Anterior cingulate cortex (tissue), 58 donors: ENCODE data around the gene ARID4A.
"Not testable (repeated sequence)": the region's sequence is repeated elsewhere in the genome, so short reads cannot be mapped to it uniquely, and the experiment has no call there.

ENCODE experiments used
- DNase-seq, 58 donors: peaks; one replicate each; lab custom pipeline; 2025; lab: John Stamatoyannopoulos, UW

ARID4A gene, protein sequence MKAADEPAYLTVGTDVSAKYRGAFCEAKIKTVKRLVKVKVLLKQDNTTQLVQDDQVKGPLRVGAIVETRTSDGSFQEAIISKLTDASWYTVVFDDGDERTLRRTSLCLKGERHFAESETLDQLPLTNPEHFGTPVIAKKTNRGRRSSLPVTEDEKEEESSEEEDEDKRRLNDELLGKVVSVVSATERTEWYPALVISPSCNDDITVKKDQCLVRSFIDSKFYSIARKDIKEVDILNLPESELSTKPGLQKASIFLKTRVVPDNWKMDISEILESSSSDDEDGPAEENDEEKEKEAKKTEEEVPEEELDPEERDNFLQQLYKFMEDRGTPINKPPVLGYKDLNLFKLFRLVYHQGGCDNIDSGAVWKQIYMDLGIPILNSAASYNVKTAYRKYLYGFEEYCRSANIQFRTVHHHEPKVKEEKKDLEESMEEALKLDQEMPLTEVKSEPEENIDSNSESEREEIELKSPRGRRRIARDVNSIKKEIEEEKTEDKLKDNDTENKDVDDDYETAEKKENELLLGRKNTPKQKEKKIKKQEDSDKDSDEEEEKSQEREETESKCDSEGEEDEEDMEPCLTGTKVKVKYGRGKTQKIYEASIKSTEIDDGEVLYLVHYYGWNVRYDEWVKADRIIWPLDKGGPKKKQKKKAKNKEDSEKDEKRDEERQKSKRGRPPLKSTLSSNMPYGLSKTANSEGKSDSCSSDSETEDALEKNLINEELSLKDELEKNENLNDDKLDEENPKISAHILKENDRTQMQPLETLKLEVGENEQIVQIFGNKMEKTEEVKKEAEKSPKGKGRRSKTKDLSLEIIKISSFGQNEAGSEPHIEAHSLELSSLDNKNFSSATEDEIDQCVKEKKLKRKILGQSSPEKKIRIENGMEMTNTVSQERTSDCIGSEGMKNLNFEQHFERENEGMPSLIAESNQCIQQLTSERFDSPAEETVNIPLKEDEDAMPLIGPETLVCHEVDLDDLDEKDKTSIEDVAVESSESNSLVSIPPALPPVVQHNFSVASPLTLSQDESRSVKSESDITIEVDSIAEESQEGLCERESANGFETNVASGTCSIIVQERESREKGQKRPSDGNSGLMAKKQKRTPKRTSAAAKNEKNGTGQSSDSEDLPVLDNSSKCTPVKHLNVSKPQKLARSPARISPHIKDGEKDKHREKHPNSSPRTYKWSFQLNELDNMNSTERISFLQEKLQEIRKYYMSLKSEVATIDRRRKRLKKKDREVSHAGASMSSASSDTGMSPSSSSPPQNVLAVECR

DNA sequence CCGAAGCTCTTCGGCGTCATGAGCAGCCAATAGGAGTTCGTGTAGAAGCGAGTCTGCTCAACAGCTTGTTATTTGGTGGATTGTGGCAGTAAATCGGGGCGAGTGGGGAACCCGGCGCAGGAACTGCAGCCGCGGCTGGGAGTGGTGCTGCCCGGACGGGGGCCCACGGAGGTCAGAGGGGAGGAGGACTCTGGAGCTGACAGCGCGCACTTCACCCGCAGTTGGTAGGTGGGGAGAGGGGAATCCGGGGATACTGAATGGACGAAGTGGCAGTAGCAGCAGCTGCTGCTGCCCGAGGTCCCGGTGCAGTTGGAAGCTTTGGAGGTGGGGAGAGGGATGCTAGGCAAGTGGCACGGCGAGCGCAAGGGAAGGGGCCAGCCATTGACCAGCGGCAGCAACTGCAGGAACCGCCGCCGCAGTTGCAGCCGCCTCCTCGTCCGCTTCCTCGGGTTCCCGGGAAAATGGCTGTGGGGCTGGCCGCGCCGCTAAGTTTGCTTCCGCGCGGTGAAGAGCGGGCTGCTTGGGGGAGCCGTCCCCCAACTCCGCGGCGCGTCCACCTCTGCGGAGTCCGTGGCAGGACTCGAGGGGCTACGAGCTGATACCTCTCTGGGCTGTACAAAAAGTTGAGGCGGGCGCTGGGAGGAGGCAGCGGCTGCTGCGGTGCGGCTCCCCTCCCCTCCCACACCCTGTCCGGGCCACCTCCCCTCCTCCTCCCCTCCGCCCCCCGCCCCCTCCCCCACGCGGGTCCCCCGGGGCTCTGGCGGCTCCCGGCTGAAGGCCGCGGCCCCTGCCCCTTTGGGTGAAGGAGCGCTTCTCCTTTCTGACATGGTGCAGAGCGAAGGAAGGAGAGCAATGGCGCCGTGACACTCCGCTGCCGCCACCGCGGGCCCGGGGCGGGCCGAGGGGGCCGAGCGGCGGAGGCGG is at the start of gene ARID4A:
Gene ARID4A (plus strand): TSS at position 79 of the 924 bp plus-strand sequence. CDS start 1,300 bp downstream, outside the sequence.
- peak in 47 of 58 donors; percentile 18 to 99 (median 94) for DNase-seq

DNA sequence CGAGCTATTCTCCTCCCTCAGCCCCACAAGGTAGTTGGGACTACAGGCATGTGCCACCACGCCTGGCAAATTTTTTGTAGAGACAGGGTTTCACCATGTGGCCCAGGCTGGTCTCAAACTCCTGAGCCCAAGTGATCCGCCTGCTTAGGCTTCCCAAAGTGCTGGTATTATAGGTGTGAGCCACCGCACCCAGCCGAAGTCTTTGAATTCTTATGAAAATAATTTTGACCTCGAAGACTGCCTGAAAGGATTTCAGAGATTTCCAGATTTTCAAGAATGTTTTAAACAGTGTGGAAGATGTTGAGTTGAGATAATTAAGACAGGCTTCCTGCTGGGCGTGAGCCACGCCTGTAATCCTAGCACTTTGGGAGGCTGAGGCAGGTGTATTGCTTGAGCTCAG is 48.7 kb upstream of the ARID4A start:
- DNase-seq, result no peak

DNA sequence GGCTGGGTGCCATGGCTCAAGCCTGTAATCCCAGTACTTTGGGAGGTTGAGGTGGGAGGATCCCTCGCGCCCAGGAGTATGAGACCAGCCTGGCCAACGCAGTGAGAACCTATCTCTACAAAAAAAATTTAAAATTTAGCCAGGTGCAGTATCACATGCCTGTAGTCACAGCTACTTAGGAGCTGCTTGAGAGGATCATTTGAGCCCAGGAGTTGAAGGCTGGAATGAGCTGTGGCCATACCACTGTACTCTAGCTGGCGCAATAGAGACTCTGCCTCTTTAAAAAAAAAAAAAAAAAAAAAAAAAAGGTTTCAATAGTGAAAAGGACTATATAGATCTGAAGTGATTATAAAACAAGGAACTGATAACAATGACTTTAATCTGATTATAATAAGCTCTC is 40.2 kb upstream of the ARID4A start:
- DNase-seq, result no peak

DNA sequence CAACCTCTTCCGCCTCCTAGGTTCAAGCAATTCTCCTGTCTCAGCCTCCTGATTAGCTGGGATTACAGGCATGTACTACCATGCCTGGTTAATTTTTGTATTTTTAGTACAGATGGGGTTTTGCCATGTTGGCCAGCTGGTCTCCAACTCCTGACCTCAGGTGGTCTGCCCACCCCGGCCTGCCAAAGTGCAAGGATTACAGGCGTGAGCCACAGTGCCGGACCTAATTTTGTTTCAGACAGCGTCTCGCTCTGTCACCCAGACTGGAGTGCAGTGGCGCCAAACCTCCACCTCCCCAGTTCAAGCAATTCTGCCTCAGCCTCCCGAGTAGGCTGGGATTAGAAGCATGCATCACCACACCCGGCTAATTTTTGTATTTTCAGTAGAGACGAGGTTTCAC is 36.4 kb upstream of the ARID4A start:
- DNase-seq, result not testable (repeated sequence)

DNA sequence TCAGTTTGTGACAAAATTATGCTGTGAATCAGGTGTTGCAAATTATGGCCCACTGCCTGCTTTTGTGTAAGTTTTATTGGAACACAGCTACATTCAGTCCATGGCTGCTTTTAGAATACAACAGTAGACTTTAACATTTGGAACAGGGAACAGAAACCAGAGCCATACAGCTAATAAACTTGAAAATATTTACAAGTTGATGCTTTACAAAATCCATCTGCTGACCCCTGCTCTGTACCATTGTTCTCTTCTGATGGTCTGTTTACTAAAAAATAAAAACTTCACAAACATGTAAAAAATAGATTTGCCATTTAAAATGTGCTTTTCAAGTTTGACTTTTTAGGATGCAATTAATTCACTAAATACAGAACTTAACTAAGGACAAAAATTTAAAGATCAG is 33.0 kb upstream of the ARID4A start:
- no peak for DNase-seq

DNA sequence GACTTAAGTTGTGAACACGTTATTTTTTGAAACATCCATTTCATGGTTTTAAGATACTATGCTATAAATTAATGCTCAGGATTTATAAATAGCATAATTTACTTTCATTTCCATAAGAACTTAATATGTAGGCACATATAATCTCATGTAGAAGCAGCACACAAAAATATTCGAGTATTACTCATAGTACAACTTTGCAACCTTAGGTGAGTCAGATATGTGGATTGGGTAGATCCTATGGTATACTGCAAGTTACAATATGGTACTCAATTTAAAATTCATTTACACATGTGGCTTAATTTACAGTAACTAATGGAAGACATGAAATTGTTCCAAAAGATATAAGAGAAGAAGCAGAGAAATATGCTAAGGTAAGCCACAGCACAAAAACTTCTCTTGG is 27.7 kb upstream of the ARID4A start:
- no peak for DNase-seq

DNA sequence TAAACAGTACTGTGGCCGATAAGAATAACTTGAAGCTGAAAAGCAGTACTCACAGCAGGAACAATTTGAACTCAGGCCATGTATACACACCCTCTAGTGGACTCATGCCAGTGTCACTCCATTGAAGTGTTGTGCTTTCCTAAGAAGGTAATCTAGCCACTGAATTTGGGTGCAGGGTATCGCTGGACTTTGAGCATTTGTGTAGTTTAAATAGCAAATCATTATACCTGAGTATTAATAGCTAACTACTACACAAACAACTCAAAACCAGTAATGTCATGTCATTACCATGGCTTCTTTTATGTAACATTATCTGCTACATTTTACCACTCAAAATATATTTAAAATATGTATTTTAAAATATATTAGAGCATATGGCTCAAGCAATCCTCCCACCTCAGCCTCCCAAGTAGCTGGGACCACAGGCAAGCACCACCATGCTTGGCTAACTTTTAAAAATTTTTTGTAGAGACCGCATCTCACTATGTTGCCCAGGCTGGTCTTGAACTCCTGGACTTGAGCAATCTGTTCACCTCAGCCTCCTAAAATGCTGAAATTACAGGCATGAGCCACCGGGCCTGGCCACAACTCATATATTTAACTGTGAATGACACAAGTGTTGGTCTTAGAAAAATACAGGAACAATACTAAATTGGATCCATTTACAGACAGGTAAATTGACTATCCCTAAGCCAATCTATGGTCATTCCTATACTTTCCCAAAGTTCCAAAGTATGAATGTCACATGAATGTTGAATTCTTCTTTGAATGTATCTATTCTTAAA is 25.6 kb upstream of the ARID4A start:
- no peak for DNase-seq

DNA sequence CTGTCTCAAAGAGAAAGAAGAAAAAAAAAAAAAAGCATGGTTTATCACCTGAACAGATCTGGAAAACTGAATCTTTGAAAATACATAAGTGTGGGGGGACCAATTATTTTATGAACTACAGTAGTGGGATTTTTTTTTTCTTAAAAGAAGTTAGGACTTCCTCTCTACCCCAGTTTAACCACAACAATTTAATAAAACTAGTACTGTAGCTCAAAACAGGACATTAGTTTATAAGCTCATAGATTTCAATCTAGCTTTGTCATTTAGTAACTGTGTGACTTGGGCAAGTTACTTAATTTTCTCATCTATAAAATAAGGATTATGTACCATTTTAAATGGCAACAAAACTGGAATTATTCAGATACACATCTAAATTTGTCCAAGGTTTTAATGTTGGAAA is 23.5 kb upstream of the ARID4A start:
- no peak for DNase-seq

DNA sequence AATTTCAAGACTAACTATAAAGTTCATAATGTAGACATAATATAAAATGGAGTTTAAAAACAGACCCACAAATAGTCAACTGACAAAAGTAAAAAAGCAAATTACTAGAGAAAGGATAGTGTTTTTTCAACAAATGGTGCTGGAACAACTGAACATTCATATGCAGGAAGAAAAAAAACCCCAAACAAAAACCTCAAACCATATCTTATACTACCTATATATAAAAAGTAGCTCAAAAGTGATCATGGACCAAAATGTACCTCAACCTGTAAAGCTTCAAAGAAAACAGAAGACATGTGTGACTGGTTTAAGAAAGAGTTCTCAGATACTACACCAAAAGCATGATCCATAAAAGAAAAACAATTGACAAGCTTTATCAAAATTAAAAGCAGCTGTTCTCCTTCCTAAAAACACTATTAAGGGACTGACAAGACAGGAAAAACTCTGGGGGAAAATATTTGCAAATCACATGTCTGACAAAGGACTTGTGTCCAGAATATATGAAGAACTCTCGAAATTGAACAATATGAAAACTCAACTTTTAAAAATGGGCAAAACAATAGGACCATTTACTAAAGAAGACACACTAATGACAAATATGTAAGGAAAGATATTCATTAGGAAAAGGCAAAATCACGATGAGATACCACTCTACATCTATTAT is 22.7 kb upstream of the ARID4A start:
- no peak for DNase-seq

DNA sequence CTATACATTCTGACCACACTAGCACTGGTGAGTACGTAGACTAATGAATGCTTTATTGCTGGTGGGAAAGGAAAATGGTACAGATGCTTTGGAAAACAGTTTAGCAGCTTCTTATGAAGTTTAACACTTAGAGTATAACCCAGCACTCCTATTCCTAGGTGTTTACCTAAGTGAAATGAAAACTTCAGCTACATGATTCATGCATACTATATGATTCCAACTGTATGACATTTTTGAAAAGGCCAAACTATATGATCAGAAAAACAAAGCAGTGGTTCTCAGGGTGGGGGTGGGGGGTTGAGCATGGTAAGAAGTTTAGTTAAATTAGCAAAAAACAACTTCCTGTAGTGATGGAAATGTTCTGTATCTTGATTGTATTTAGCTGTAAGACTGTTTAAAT is 22.1 kb upstream of the ARID4A start:
- DNase-seq, result no peak

DNA sequence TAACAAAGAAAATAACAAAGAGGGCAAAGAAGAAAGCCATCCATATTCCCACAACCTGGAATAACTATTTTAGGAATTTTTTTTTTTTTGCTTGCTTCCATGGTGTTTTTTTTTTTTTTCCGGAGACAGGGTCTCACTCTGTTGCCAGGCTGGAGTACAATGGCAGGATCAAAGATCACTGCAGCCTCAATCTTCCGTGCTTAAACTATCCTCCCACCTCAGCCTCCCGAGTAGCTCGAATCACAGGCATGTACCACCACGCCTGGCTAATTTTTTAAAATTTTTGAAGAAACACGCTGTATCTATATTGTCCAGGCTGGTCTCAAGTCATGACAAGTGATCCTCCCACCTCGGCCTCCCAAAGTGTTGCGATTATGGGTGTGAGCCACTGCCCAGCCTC is 20.2 kb upstream of the ARID4A start:
- no peak for DNase-seq

DNA sequence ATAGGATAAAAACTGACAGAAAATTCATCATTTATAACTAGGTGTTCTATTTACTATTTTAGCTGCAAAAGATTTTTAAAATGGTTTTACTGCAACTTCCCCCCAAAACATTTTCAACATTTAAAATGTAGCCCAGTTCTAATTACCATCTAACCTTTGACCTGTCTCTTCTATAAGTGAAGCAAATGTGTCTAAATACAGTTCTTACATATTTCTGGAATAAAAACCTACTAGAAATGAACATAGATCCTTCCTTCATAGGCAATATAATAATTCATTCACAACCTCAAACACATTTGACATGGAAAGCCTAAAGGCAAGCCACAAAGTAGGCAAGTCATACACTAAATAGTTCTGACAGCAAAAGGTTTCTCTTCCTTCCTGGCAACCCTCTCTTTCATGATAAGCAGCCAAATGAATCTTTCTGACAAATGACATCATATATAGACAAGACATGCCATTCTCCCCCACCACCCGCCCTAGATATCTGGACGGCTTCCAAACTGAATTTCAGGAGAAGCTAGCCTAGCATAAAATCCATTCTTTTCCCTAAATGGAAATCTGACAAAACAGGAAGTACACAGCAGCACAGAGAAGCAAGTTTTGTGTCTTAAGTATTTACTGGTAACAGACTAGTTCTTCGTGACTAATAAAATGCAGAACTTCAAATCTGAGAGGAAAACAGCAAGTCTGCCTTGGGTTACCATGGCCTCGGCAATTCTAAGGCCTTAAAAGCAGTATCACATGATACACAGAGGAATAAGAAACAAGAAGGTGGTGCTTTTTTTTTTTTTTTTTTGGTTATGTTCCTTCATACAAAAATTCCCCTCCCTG is 17.2 kb upstream of the ARID4A start:
- peak in 22 of 58 donors; percentile 1 to 62 (median 14) for DNase-seq

DNA sequence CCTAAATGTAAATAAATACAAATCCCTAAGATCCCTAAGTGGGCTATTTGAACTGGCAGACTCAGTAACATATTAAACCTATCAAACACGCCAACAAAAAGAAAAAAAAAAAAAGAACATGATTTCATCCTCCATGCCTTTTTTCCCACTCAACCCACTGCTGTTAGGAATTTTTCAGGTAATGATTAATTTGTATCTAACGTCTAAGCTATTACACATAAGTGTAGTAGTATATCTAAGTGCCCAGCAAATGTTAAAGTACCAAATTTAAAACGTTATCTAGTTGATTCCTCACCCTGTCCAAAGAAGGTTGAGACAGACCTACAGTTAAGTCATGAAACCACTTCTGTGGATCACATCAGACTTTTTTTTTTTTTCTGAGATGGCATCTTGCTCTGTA is 16.4 kb upstream of the ARID4A start:
- DNase-seq, result no peak

DNA sequence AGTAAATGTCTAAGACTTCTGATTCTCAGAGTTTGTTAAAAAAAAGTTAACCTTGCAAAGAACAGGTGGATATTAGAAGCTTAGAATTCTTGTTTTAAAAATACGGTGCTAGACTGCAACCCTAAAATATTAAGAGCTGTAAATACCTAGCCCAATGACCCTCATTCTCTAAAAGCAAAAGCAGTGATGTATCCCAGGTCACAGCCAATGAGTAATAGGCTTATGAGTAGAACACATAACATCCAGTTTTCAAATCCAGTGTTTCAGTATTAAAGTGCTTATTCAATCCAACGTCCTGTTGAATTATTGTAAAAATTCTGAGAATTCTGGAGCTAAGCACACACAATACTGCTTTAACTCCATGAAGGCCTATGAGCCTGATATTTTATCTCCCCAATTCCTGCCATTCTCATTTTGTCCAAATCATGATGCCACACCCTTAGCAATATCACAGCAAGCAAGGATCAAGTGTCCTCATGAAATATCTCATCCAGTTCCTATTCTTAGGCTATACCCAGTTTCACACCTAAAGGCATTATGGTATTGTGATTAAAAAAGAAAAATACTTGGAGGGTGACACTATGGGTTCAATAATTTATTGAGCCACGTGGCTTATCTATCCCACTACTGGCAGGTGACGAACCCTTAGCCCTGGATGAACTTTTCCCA is 15.3 kb upstream of the ARID4A start:
- DNase-seq, result no peak

DNA sequence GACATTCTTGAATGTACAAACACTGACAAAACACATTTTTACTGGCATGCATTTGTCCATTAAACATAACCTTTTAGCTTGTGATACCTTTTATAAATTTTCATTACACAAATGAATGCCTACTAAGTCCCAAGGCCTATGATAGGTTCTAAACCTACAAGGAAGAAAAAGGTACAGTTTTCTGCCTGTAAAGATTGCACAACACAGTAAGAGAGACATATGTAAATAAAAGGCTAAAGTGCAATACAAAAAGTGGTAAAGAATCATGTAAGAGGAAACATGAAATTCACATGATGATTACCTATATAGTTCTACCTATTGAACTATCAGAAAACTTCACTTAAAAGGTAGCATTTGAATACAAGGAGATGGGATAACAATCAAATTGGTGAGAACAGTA is 14.6 kb upstream of the ARID4A start:
- no peak for DNase-seq

DNA sequence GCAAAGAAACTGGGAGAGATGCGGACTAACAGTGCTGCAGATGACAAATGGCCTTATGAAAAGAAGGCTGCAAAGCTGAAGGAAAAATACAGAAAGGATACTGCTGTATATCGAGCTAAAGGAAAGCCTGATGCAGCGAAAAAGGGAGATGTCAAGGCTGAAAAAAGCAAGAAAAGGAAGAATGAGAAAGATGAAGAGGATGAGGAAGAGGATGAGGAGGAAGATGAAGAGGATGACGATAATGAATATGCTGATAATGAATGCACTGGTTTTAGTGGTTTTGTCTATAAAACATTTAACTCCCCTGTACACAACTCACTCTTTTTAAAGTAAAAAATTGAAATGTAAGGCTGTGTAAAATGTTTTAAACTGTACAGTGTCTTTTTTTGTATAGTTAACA is 13.2 kb upstream of the ARID4A start:
- DNase-seq, result no peak

DNA sequence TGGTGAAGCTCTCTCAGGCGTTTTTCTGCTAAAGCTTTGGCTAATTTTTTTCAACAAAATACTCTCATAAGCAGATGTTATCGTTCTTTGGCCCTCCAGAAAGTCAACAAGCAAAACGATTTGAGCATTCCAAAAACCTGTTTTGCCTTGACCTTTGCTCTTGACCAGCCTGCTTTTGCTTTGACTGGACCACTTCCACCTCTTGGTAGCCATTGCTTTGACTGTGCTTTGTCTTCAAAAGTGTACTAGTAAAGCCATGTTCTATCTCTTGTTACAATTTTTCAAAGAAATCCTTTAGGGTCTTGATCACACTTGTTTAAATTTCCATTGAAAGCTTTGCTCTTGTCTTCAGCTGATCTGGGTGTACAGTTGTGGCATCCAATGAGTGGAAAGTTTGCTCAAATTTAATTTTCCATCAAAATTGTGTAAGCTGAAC is 10.7 kb upstream of the ARID4A start:
- DNase-seq, result no peak
